Heart right ventricle (tissue), 16 donors: ENCODE data around the gene HS1BP3. TPM values are rescaled to one million over a fixed set of nuclear protein-coding genes. Genes with fewer than 3 reads are reported as not detected.

ENCODE experiments used
- ATAC-seq, 8 donors: fragments of 200-7000 bp; cut with Tn5 transposase; one replicate each; pipeline ENCODE4 v1.9.1; 2020; ENCODE audit warnings: mild to moderate bottlenecking in 8 of 8, moderate library complexity in 8 of 8, moderate number of reproducible peaks in 1 of 8
- DNase-seq, 2 donors: peaks; one replicate each; pipeline ENCODE4 v3.0.0-alpha.2; 2020
- H3K27ac ChIP-seq, 10 donors: fragments of 200-600 bp; sonication (generic) in 2 of 10; one replicate each; pipeline versions ENCODE4 v1.5.0 to v1.8.0; 2020 to 2022; ENCODE audit warnings: mild to moderate bottlenecking in 3 of 10
- H3K27me3 ChIP-seq, 7 donors: fragments of 200-600 bp; one replicate each; pipeline ENCODE4 v1.8.0; 2021 to 2022; ENCODE audit warnings: mild to moderate bottlenecking in 2 of 7
- H3K36me3 ChIP-seq, 9 donors: fragments of 200-600 bp; sonication (generic) in 1 of 9; one replicate each; pipeline versions ENCODE4 v1.5.0 to v1.8.0; 2020 to 2022; ENCODE audit warnings: mild to moderate bottlenecking in 2 of 9
- H3K4me1 ChIP-seq, 9 donors: fragments of 200-600 bp; sonication (generic) in 1 of 9; one replicate each; pipeline versions ENCODE4 v1.5.0 to v1.8.0; 2020 to 2022; ENCODE audit warnings: mild to moderate bottlenecking in 4 of 9
- H3K4me3 ChIP-seq, 10 donors: fragments of 200-600 bp; sonication (generic) in 2 of 10; one replicate each; pipeline versions ENCODE4 v1.5.0 to v1.8.0; 2020 to 2022; ENCODE audit warnings: mild to moderate bottlenecking in 7 of 10, moderate library complexity in 2 of 10
- H3K9me3 ChIP-seq, 11 donors: fragments of 200-600 bp in 10 of 11; sonication (generic) in 2 of 11; one replicate each; pipeline versions ENCODE4 v1.5.0 to v1.8.0; 2013 to 2022; ENCODE audit warnings: mild to moderate bottlenecking in 2 of 11, control low read depth in 1 of 11, moderate library complexity in 1 of 11
- CTCF ChIP-seq, 9 donors: fragments of 200-600 bp; sonication (generic) in 2 of 9; IDR thresholded peaks; one replicate each; pipeline versions ENCODE4 v1.5.0 to v1.8.0; 2021 to 2022; ENCODE audit warnings: antibody characterized with exemption in 9 of 9, mild to moderate bottlenecking in 5 of 9, moderate library complexity in 1 of 9
- WGBS, 2 donors: extraction: QIAGEN DNeasy Blood & Tissue Kit; methylation state at CpG; one replicate each; pipeline ENCODE4 v1.1.7; 2013; ENCODE audit warnings: inconsistent platforms in 1 of 2; 5-methylcytosine and 5-hydroxymethylcytosine counted together
- intact Hi-C, 10 donors: fragments of 100-400 bp; cut with DNase I; formaldehyde crosslinking; loops; one replicate each; pipeline versions ENCODE4 v1.11.1 to v1.14.2; 2022
- polyA plus RNA-seq, 2 donors: library from polyadenylated mRNA; stranded (reverse); fragments of 200-250 nt; gene quantifications; one replicate each; pipeline ENCODE4 v1.2.3, GENCODE V29; 2013
- total RNA-seq, 10 donors: library from RNA; stranded (reverse); fragmentation: NEBNext Ultra II Directional in 3 of 10; extraction: Animal tissue kit (Norgen Biotek cat#: 25700) in 3 of 10; gene quantifications; one replicate each; pipeline versions ENCODE4 v1.2.1 to v1.2.4, GENCODE V29; 2021 to 2023
- donor health status: Arrhythmogenic right ventricular cardiomyopathy.
- donor health status: ischemic (EF 13 %, LVEDD 7.1; RV severe dilation, severe dysfunction).
- donor health status: healthy with polysubstance abuse.
- donor health status: DM: no; HTN: yes; CAD: no.
- donor health status: DM: no; HTN: no; CAD: no.
- donor health status: ischemic (EF 25% LVEDD 6.9; RV normal size, moderate dysfunction).
- donor health status: ischemic (EF 25% LVEDD 5.7; RV mildly dilated, moderate dysfunction).
- donor health status: healthy.
- donor health status: DM: yes; HTN: yes; CAD: no.
- donor health status: Ischemic cardiomyopathy.
- donor health status: ischemic (EF 35%, LVEDD 5.7; RV mildly dilated, moderate dysfunction).
- donor health status: nonischemic (EF 11% LVEDD 7.7; RV severe dilation, severe dysfunction).
- donor health status: DM: yes; HTN: yes; CAD: no.
- donor health status: PGD.
- donor health status: ischemic (EF 29% LVEDD 5.4; RV normal size, mild dysfunction).
- donor health status: nonischemic (EF 23%, LVEDD 6.1; RV moderate dilation, normal function).

HS1BP3 gene
- total and polyA plus RNA-seq, 12 donors = 11.3 to 26.3 (median 16.5) TPM

DNA sequence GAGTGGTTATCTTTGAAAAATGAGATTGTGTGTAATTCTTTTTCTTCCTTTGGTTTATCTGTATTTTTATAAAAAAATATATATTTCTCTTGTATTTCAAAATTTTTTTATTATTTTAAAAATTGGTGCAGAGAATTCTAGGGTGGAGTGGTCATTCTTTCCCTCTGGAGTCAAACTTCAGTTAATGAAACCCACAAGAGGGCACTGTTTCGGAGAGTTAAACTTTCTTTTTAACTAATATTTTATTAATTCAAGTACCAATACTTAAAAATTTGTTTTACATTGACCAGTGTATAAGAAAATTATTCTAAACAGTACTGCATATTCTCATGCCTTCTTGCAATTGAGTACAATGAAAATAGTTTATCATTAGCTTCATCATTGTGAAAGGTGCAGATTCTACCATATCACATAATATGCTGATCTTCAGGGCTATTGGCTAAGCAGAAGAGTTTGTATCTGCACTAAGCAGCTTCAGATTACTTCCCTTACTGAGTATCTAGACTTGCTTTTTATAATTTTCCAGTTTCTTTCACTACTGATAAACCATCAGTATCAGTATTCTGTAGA, 50.1 kb downstream of the HS1BP3 start:
- peaks cover 0 to 5% (median 0%) of the 10 kb centered on the region in 11 donors for H3K9me3 ChIP-seq
- 70 to 75% methylated on average over 1 of the region's 1 CpG for WGBS, 2 donors
- H3K4me3 ChIP-seq = no peak overlapping the region
- ATAC-seq = no peak
- peak in 8 of 9 donors; percentile 9 to 73 (median 52) for TF ChIP-seq CTCF (IDR thresholded peaks at IDR 0.05)
- H3K27me3 ChIP-seq = no peaks in the 10 kb centered on the region
- H3K4me1 ChIP-seq = peaks cover 29 to 83% (median 72%) of the 10 kb centered on the region in 9 donors
- intact Hi-C loops = loop anchor here in 2 of 10 donors (1.0 to 5.0 kb wide), 3 partner anchors 34 to 151 kb away; no protein-coding TSS in a partner anchor
- DNase-seq = no peak
- H3K27ac ChIP-seq = peak overlapping the region in 8 of 10 donors; percentile 65 to 88 (median 85)
- H3K36me3 ChIP-seq = no peaks in the 10 kb centered on the region

GRCh38 chr2:20599861-20600461, 50.9 kb downstream of the HS1BP3 start:
- intact Hi-C loops = loop anchor here in 5 of 10 donors (1.0 to 5.0 kb wide), 6 partner anchors 16 to 150 kb away; no protein-coding TSS in a partner anchor
- H3K4me3 ChIP-seq = no peak overlapping the region
- no peak for TF ChIP-seq CTCF (IDR thresholded peaks at IDR 0.05)
- H3K27me3 ChIP-seq = no peaks in the 10 kb centered on the region
- ATAC-seq = peak in 2 of 8 donors; percentile 9 to 11
- WGBS, 2 donors = 71 to 72% methylated on average over 10 of the region's 10 CpGs
- H3K36me3 ChIP-seq = no peaks in the 10 kb centered on the region
- H3K9me3 ChIP-seq = peaks cover 0 to 5% (median 0%) of the 10 kb centered on the region in 11 donors
- H3K27ac ChIP-seq = peak overlapping the region; percentile 65 to 88 (median 85)
- peaks cover 36 to 83% (median 69%) of the 10 kb centered on the region in 9 donors for H3K4me1 ChIP-seq
- DNase-seq = peak in 1 of 2 donors; percentile 21

DNA sequence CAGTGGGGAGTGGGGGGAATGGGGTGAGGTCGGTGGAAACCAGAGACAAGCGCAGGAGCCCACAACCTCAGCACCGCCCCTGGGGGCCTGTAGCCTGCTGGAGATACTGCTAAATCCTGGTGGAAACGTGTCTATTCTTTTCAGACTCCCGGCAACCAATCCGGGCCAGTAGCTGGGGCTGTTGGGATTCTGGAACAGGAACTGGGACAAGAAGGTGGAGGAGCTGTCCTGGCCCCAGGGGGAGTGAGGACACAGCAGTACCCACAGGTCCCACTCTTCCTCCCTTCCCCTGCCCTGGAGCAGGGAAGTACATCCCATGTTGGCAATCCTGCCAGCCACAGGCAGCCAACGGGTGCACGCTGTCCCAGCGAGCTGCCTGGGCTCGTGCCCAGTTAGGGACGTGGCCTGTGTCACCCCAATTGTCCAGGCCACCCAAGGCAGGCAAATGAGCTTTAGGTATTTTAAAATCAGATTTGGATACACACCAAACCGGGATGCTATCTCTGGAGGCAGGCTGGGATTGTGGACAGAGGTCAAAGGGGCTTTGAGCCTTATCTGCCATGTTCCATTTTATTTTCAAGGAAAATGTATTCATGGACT, 51.8 kb downstream of the HS1BP3 start:
- Histone ChIP-seq H3K4me1 (peaks cover 36 to 83% (median 67%) of the 10 kb centered on the region in 9 donors), H3K27ac (peak overlapping the region; percentile 58 to 88 (median 85)), H3K36me3 (no peaks in the 10 kb centered on the region), H3K9me3 (peaks cover 0 to 5% (median 0%) of the 10 kb centered on the region in 11 donors), H3K27me3 (no peaks in the 10 kb centered on the region), H3K4me3 (no peak overlapping the region)
- DNase-seq = peak; percentile 79 to 86
- ATAC-seq = peak; percentile 62 to 94 (median 78)
- intact Hi-C loops = loop anchor here in 3 of 10 donors (1.0 to 5.0 kb wide), 4 partner anchors 17 to 148 kb away; no protein-coding TSS in a partner anchor
- TF ChIP-seq CTCF (IDR thresholded peaks at IDR 0.05) = peak in 2 of 9 donors; percentile 15 to 21
- 23 to 33% methylated on average over 12 of the region's 12 CpGs for WGBS, 2 donors

- 84 to 85% methylated on average over 6 of the region's 6 CpGs for WGBS, 2 donors
- ATAC-seq = no peak
Measured at GRCh38 chr2:20597860-20598183, 53.1 kb downstream of the HS1BP3 start.

More at GRCh38 chr2:20597860-20598183, 53.1 kb downstream of the HS1BP3 start:
- Histone ChIP-seq H3K27ac (peak overlapping the region; percentile 68 to 88 (median 83)), H3K36me3 (no peaks in the 10 kb centered on the region), H3K27me3 (no peaks in the 10 kb centered on the region), H3K4me3 (no peak overlapping the region), H3K9me3 (peaks cover 0 to 5% (median 0%) of the 10 kb centered on the region in 11 donors), H3K4me1 (peaks cover 36 to 92% (median 73%) of the 10 kb centered on the region in 9 donors)
- TF ChIP-seq CTCF (IDR thresholded peaks at IDR 0.05) = no peak
- DNase-seq = peak in 1 of 2 donors; percentile 6
- intact Hi-C loops = loop anchor here in 4 of 10 donors (2.0 to 5.0 kb wide), 5 partner anchors 17 to 147 kb away; no protein-coding TSS in a partner anchor
